ENCODE data around the gene SUFU. TPM values are rescaled to one million over a fixed set of nuclear protein-coding genes. Genes with fewer than 3 reads are reported as not detected.

Gene SUFU
- total RNA-seq, 1 donor from 2014 or later = 17.3 TPM

- Histone ChIP-seq H3K4me1 (no peaks in the 10 kb centered on the region), H3K27me3 (no peaks in the 10 kb centered on the region), H3K36me3 (peaks cover 0 to 3% of the 10 kb centered on the region in 2 donors), H3K9me3 (no peaks in the 10 kb centered on the region), H3K4me3 (no peak overlapping the region), H3K27ac (no peak overlapping the region)
- TF ChIP-seq CTCF (IDR thresholded peaks at IDR 0.05) = no peak
- DNase-seq (ENCODE audit: low spot score in 2 of 2) = no peak
- intact Hi-C loops (cut with DNase I) = no loop called here
These were observed 35.0 kb downstream of the SUFU start for GRCh38 chr10:102538811-102539210.

DNA sequence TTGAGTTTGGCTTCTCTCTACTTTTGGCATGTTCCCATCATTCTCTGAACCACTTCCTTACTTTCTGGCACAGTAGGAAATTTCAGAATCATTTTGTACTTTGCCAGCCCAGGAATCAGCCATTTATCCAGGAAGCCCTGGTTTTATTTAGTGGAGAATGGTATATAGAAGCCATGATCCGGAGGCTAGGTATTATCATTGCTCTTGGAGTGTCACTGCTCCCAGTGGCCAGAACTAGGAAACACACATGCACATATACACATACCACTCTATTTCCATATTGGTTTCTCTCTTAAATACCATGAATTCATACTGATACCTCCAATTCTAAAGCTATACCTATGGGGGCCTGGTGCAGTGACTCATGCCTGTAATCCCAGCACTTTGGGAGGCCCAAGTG lies 36.3 kb downstream of the SUFU start:
- Histone ChIP-seq H3K27ac (no peak overlapping the region), H3K9me3 (no peaks in the 10 kb centered on the region), H3K27me3 (no peaks in the 10 kb centered on the region), H3K4me1 (no peaks in the 10 kb centered on the region), H3K36me3 (no peaks in the 10 kb centered on the region), H3K4me3 (no peak overlapping the region)
- TF ChIP-seq CTCF (IDR thresholded peaks at IDR 0.05) = peak in 2 of 3 experiments; percentile 17 to 29
- DNase-seq (ENCODE audit: low spot score in 2 of 2) = no peak
- intact Hi-C loops (cut with DNase I) = no loop called here

GRCh38 chr10:102542800-102543418 lies 39.1 kb downstream of the SUFU start:
- H3K27ac ChIP-seq = no peak overlapping the region
- H3K36me3 ChIP-seq = no peaks in the 10 kb centered on the region
- H3K4me3 ChIP-seq = no peak overlapping the region
- TF ChIP-seq CTCF (IDR thresholded peaks at IDR 0.05) = no peak
- no peaks in the 10 kb centered on the region for H3K4me1 ChIP-seq
- no peak for DNase-seq (ENCODE audit: low spot score in 2 of 2)
- H3K27me3 ChIP-seq = no peaks in the 10 kb centered on the region
- no peaks in the 10 kb centered on the region for H3K9me3 ChIP-seq
- intact Hi-C loops (cut with DNase I) = no loop called here

DNA sequence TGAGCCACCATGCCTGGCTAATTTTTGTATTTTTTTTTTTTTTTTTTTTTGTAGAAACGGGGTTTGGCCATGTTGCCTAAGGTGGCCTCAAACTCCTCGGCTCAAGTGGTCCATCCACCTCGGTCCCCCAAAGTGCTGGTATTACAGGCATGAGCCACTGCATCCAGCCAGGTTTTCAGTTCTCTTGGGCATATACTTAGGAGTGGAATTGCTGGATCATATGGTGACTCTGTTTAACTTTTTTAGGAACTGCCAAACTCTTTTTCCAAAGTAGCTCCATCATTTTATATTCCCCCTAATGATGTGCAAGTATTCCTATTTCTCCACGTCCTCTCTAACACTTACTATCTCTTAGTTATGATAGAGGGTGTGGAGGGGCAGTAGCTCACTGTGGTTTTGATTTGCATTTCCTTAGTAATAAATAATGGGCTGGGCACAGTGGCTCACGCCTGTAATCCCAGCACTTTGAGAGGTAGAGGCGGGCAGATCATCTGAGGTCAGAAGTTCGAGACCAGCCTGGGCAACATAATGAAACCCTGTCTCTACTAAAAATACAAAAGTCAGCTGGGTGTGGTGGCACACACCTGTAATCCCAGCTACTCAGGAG lies 41.6 kb downstream of the SUFU start:
- Histone ChIP-seq H3K4me1 (no peaks in the 10 kb centered on the region), H3K36me3 (no peaks in the 10 kb centered on the region), H3K27me3 (no peaks in the 10 kb centered on the region), H3K4me3 (no peak overlapping the region), H3K27ac (no peak overlapping the region), H3K9me3 (no peaks in the 10 kb centered on the region)
- no peak for DNase-seq (ENCODE audit: low spot score in 2 of 2)
- intact Hi-C loops (cut with DNase I) = no loop called here
- TF ChIP-seq CTCF (IDR thresholded peaks at IDR 0.05) = no peak

- intact Hi-C loops (cut with DNase I) = no loop called here
- H3K27me3 ChIP-seq = no peaks in the 10 kb centered on the region
- no peak for TF ChIP-seq CTCF (IDR thresholded peaks at IDR 0.05)
These were observed 42.2 kb downstream of the SUFU start for GRCh38 chr10:102545997-102546396.

More at GRCh38 chr10:102545997-102546396, 42.2 kb downstream of the SUFU start:
- peaks cover under 1 to 4% of the 10 kb centered on the region in 2 donors for H3K36me3 ChIP-seq
- no peaks in the 10 kb centered on the region for H3K9me3 ChIP-seq
- no peaks in the 10 kb centered on the region for H3K4me1 ChIP-seq
- no peak for DNase-seq (ENCODE audit: low spot score in 2 of 2)
- H3K4me3 ChIP-seq = no peak overlapping the region
- H3K27ac ChIP-seq = no peak overlapping the region

Data from ascending aorta (tissue), 2 donors.